Neuron (in vitro differentiated cells): ENCODE measurements around the gene RIOK2.
"Not testable (repeated sequence)": the region's sequence is repeated elsewhere in the genome, so short reads cannot be mapped to it uniquely, and the experiment has no call there.

Experiments
- H2AFZ ChIP-seq: one replicate; pipeline ENCODE4 v1.6.1; 2013; ENCODE audit warnings: low read depth, mild to moderate bottlenecking, inconsistent platforms, low read length, moderate library complexity
- H3K27me3 ChIP-seq: one replicate; pipeline ENCODE4 v1.6.1; 2013; ENCODE audit warnings: low read length; ENCODE audit not compliant: insufficient read depth
- H3K36me3 ChIP-seq: one replicate; pipeline ENCODE4 v1.6.1; 2013; ENCODE audit warnings: low read length; ENCODE audit not compliant: insufficient read depth
- H3K4me1 ChIP-seq: one replicate; pipeline ENCODE4 v1.6.1; 2013; ENCODE audit warnings: low read length; ENCODE audit not compliant: insufficient read depth
- H3K4me3 ChIP-seq: 2 replicates; pipeline ENCODE4 v1.5.1; 2013; ENCODE audit warnings: mild to moderate bottlenecking, low read length, moderate library complexity
- H3K9me3 ChIP-seq: one replicate; pipeline ENCODE4 v1.6.1; 2013; ENCODE audit warnings: low read length

Gene RIOK2

GRCh38 chr5:97192580-97193354 lies 9.7 kb upstream of the RIOK2 start:
- H3K4me1 ChIP-seq, result no peaks in the 10 kb centered on the region
- H3K4me3 ChIP-seq, result no peak overlapping the region
- H3K9me3 ChIP-seq, result no peaks in the 10 kb centered on the region
- H3K36me3 ChIP-seq, result no peaks in the 10 kb centered on the region
- H2AFZ ChIP-seq, result no peak overlapping the region
- H3K27me3 ChIP-seq, result no peaks in the 10 kb centered on the region

- Histone ChIP-seq H2AFZ (no peak overlapping the region), H3K4me1 (no peaks in the 10 kb centered on the region), H3K9me3 (no peaks in the 10 kb centered on the region), H3K27me3 (no peaks in the 10 kb centered on the region), H3K4me3 (no peak overlapping the region), H3K36me3 (no peaks in the 10 kb centered on the region)
These were observed 8.8 kb upstream of the RIOK2 start for GRCh38 chr5:97191893-97192292.

- not testable (repeated sequence) for H3K9me3 ChIP-seq, H3K36me3 ChIP-seq, H2AFZ ChIP-seq, H3K4me1 ChIP-seq, H3K27me3 ChIP-seq, H3K4me3 ChIP-seq
These were observed 6.5 kb upstream of the RIOK2 start for GRCh38 chr5:97189523-97189922.

- H3K4me1 ChIP-seq, result peaks cover 14% of the 10 kb centered on the region
- H3K4me3 ChIP-seq, result peak overlapping the region; percentile 90
- peaks cover 9% of the 10 kb centered on the region for H3K36me3 ChIP-seq
- H3K27me3 ChIP-seq, result no peaks in the 10 kb centered on the region
- H3K9me3 ChIP-seq, result peaks cover 3% of the 10 kb centered on the region
- peak overlapping the region; percentile 77 for H2AFZ ChIP-seq
These were observed 825 bp upstream of the RIOK2 start for GRCh38 chr5:97183930-97184213.

- Histone ChIP-seq H3K9me3 (peaks cover 3% of the 10 kb centered on the region), H3K4me3 (peak overlapping the region; percentile 90), H3K27me3 (no peaks in the 10 kb centered on the region), H2AFZ (peak overlapping the region; percentile 77), H3K36me3 (peaks cover 22% of the 10 kb centered on the region), H3K4me1 (peaks cover 14% of the 10 kb centered on the region)
These were observed 412 bp downstream of the RIOK2 start for GRCh38 chr5:97182571-97183099.

- peaks cover 3% of the 10 kb centered on the region for H3K9me3 ChIP-seq
- H2AFZ ChIP-seq, result no peak overlapping the region
- H3K4me3 ChIP-seq, result peak overlapping the region; percentile 90
- peaks cover 14% of the 10 kb centered on the region for H3K4me1 ChIP-seq
- no peaks in the 10 kb centered on the region for H3K27me3 ChIP-seq
- peaks cover 28% of the 10 kb centered on the region for H3K36me3 ChIP-seq
These were observed 1.0 kb downstream of the RIOK2 start for GRCh38 chr5:97181856-97182545.

GRCh38 chr5:97179457-97179856 lies 3.6 kb downstream of the RIOK2 start:
- not testable (repeated sequence) for H3K4me3 ChIP-seq, H2AFZ ChIP-seq

GRCh38 chr5:97172227-97172626 lies 10.8 kb downstream of the RIOK2 start:
- Histone ChIP-seq H3K4me3 (no peak overlapping the region), H3K4me1 (no peaks in the 10 kb centered on the region), H2AFZ (no peak overlapping the region), H3K27me3 (no peaks in the 10 kb centered on the region), H3K36me3 (peaks cover 93% of the 10 kb centered on the region), H3K9me3 (no peaks in the 10 kb centered on the region)

More at GRCh38 chr5:97179457-97179856, 3.6 kb downstream of the RIOK2 start:
- Histone ChIP-seq H3K36me3 (peaks cover 53% of the 10 kb centered on the region), H3K4me1 (peaks cover 14% of the 10 kb centered on the region)
- not testable (repeated sequence) for H3K9me3 ChIP-seq, H3K27me3 ChIP-seq

GRCh38 chr5:97171703-97172102 lies 11.3 kb downstream of the RIOK2 start:
- H3K36me3 ChIP-seq, result peaks cover 93% of the 10 kb centered on the region

GRCh38 chr5:97167435-97167834 lies 15.6 kb downstream of the RIOK2 start:
- Histone ChIP-seq H3K36me3 (peaks cover 86% of the 10 kb centered on the region), H3K4me3 (no peak overlapping the region), H3K27me3 (no peaks in the 10 kb centered on the region)

More at GRCh38 chr5:97171703-97172102, 11.3 kb downstream of the RIOK2 start:
- Histone ChIP-seq H2AFZ (no peak overlapping the region), H3K4me1 (no peaks in the 10 kb centered on the region), H3K9me3 (no peaks in the 10 kb centered on the region), H3K4me3 (no peak overlapping the region), H3K27me3 (no peaks in the 10 kb centered on the region)

GRCh38 chr5:97165726-97166125 lies 17.3 kb downstream of the RIOK2 start:
- Histone ChIP-seq H2AFZ (no peak overlapping the region), H3K4me3 (no peak overlapping the region), H3K27me3 (no peaks in the 10 kb centered on the region), H3K4me1 (no peaks in the 10 kb centered on the region), H3K36me3 (peaks cover 79% of the 10 kb centered on the region), H3K9me3 (no peaks in the 10 kb centered on the region)

More at GRCh38 chr5:97167435-97167834, 15.6 kb downstream of the RIOK2 start:
- H3K9me3 ChIP-seq, result no peaks in the 10 kb centered on the region
- no peaks in the 10 kb centered on the region for H3K4me1 ChIP-seq
- no peak overlapping the region for H2AFZ ChIP-seq

GRCh38 chr5:97164846-97165245 lies 18.2 kb downstream of the RIOK2 start:
- Histone ChIP-seq H3K27me3 (no peaks in the 10 kb centered on the region), H3K4me3 (no peak overlapping the region), H3K4me1 (no peaks in the 10 kb centered on the region), H3K9me3 (peaks cover under 1% of the 10 kb centered on the region), H3K36me3 (peaks cover 77% of the 10 kb centered on the region), H2AFZ (no peak overlapping the region)

GRCh38 chr5:97163790-97164285 lies 19.2 kb downstream of the RIOK2 start:
- Histone ChIP-seq H3K27me3 (no peaks in the 10 kb centered on the region), H3K9me3 (peaks cover 7% of the 10 kb centered on the region), H3K4me1 (no peaks in the 10 kb centered on the region), H3K36me3 (peaks cover 70% of the 10 kb centered on the region), H3K4me3 (no peak overlapping the region), H2AFZ (no peak overlapping the region)
